ENCODE results near the gene TEX10. TPM values are rescaled to one million over a fixed set of nuclear protein-coding genes. Genes with fewer than 3 reads are reported as not detected.

Gene TEX10
- total RNA-seq, 2 experiments from 2014 or later: 9.3 to 10.1 TPM

- ATAC-seq (ENCODE audit: poor library complexity) (no peak), DNase-seq (no peak)
- Histone ChIP-seq H3K4me3 (ENCODE audit: low read length) (no peak overlapping the region), H3K27me3 (ENCODE audit: control insufficient read depth in 1 of 2, insufficient read depth in 2 of 2, low read length in 2 of 2) (no peaks in the 10 kb centered on the region), H3K4me1 (ENCODE audit: insufficient read depth, low read length) (peaks cover 8% of the 10 kb centered on the region), H3K9me3 (ENCODE audit: control insufficient read depth in 1 of 2, insufficient read depth in 1 of 2, low read length in 2 of 2) (no peaks in the 10 kb centered on the region), H3K27ac (ENCODE audit: low read depth in 1 of 2, low read length in 2 of 2) (no peak overlapping the region), H3K36me3 (ENCODE audit: insufficient read depth, low read length) (no peaks in the 10 kb centered on the region)
- intact Hi-C loops (cut with DNase I, micrococcal nuclease): loop anchor here in 1 of 2 experiments (10.0 kb wide), 2 partner anchors 237 to 533 kb away; partner anchors contain the start of gene NR4A3
- no peak overlapping the region for H3K27ac Mint-ChIP-seq
- H3K9me3 Mint-ChIP-seq: peaks cover 2% of the 10 kb centered on the region
- ChIA-PET CTCF (interaction anchor here (1.3 kb wide), 1 partner anchor 10 kb away, joined by 3 read pairs; no protein-coding TSS in a partner anchor), POLR2A (interaction anchor here (0.7 kb wide), 1 partner anchor 69 kb away, joined by 3 read pairs; the partner anchor contains the start of gene MSANTD3)
- H3K4me3 Mint-ChIP-seq: no peak overlapping the region
- no peak for TF ChIP-seq CTCF (IDR thresholded peaks at IDR 0.05)
- H3K36me3 Mint-ChIP-seq (ENCODE audit: low read depth): no peaks in the 10 kb centered on the region
- peaks cover 14% of the 10 kb centered on the region for H3K4me1 Mint-ChIP-seq (ENCODE audit: low read depth)
- no peaks in the 10 kb centered on the region for H3K27me3 Mint-ChIP-seq
Measured at GRCh38 chr9:100357501-100357900, 4.8 kb upstream of the TEX10 start.

- Histone ChIP-seq H3K27me3 (ENCODE audit: control insufficient read depth in 1 of 2, insufficient read depth in 2 of 2, low read length in 2 of 2) (no peaks in the 10 kb centered on the region), H3K36me3 (ENCODE audit: insufficient read depth, low read length) (no peaks in the 10 kb centered on the region), H3K4me1 (ENCODE audit: insufficient read depth, low read length) (peaks cover 12% of the 10 kb centered on the region), H3K9me3 (ENCODE audit: control insufficient read depth in 1 of 2, insufficient read depth in 1 of 2, low read length in 2 of 2) (no peaks in the 10 kb centered on the region), H3K4me3 (ENCODE audit: low read length) (no peak overlapping the region), H3K27ac (ENCODE audit: low read depth in 1 of 2, low read length in 2 of 2) (no peak overlapping the region)
- ChIA-PET POLR2A (no interaction called here), CTCF (interaction anchor here (1.2 to 2.3 kb wide), 2 partner anchors 15 to 31 kb away, joined by 3 to 6 read pairs; no protein-coding TSS in a partner anchor)
- TF ChIP-seq CTCF (IDR thresholded peaks at IDR 0.05): no peak
- Mint-ChIP-seq H3K27ac (no peak overlapping the region), H3K36me3 (ENCODE audit: low read depth) (peaks cover 5% of the 10 kb centered on the region), H3K27me3 (no peaks in the 10 kb centered on the region), H3K9me3 (peaks cover 2% of the 10 kb centered on the region), H3K4me3 (peak overlapping the region; percentile 64), H3K4me1 (ENCODE audit: low read depth) (peaks cover 30% of the 10 kb centered on the region)
- intact Hi-C loops (cut with DNase I, micrococcal nuclease): loop anchor here in 1 of 2 experiments (2.0 to 10.0 kb wide), 3 partner anchors 55 to 531 kb away; partner anchors contain the start of gene NR4A3
- DNase-seq (peak in 2 of 14 experiments; percentile 17 to 21), ATAC-seq (ENCODE audit: poor library complexity) (no peak)
Measured at GRCh38 chr9:100355561-100355960, 2.8 kb upstream of the TEX10 start.

- Histone ChIP-seq H3K9me3 (ENCODE audit: control insufficient read depth in 1 of 2, insufficient read depth in 1 of 2, low read length in 2 of 2) (no peaks in the 10 kb centered on the region), H3K4me3 (ENCODE audit: low read length) (no peak overlapping the region), H3K36me3 (ENCODE audit: insufficient read depth, low read length) (no peaks in the 10 kb centered on the region), H3K27me3 (ENCODE audit: control insufficient read depth in 1 of 2, insufficient read depth in 2 of 2, low read length in 2 of 2) (no peaks in the 10 kb centered on the region), H3K27ac (ENCODE audit: low read depth in 1 of 2, low read length in 2 of 2) (no peak overlapping the region), H3K4me1 (ENCODE audit: insufficient read depth, low read length) (peaks cover 17% of the 10 kb centered on the region)
- POLR2A ChIA-PET: no interaction called here
- H3K27me3 Mint-ChIP-seq: no peaks in the 10 kb centered on the region
- peak overlapping the region; percentile 74 for H3K4me3 Mint-ChIP-seq
- peaks cover 5% of the 10 kb centered on the region for H3K36me3 Mint-ChIP-seq (ENCODE audit: low read depth)
- peaks cover 43% of the 10 kb centered on the region for H3K4me1 Mint-ChIP-seq (ENCODE audit: low read depth)
- ATAC-seq (ENCODE audit: poor library complexity) (no peak), DNase-seq (peak in 1 of 14 experiments; percentile 27)
- peak overlapping the region; percentile 21 for H3K27ac Mint-ChIP-seq
- intact Hi-C loops (cut with DNase I, micrococcal nuclease): loop anchor here (2.0 to 10.0 kb wide), 6 partner anchors 57 to 1132 kb away; partner anchors contain the start of genes MSANTD3 (in 2 of the 2), ALG2 (in 1 of the 2), MRPL50 (in 1 of the 2) and NR4A3 (in 1 of the 2)
- CTCF ChIA-PET: interaction anchor here (0.6 to 2.3 kb wide), 3 partner anchors 17 to 43 kb away, joined by 3 to 6 read pairs (median 4); no protein-coding TSS in a partner anchor
- TF ChIP-seq CTCF (IDR thresholded peaks at IDR 0.05): no peak
- peaks cover 2% of the 10 kb centered on the region for H3K9me3 Mint-ChIP-seq
Measured at GRCh38 chr9:100354121-100354800, 1.5 kb upstream of the TEX10 start.

All from CD4-positive, alpha-beta T cell (primary cell).